Thoracic aorta (tissue), 2 donors: ENCODE data around the gene PHLDB2. TPM values are rescaled to one million over a fixed set of nuclear protein-coding genes. Genes with fewer than 3 reads are reported as not detected.

ENCODE experiments used
- ATAC-seq: fragments of 150-250 bp; one replicate; pipeline ENCODE4 v1.8.0; 2017; ENCODE audit warnings: low read depth; ENCODE audit not compliant: insufficient number of reproducible peaks, low FRiP score
- DNase-seq: peaks from one replicate; pipeline ENCODE4 v3.0.0-alpha.2; 2020; ENCODE audit warnings: low spot score
- H3K27ac ChIP-seq, 2 donors: fragments of 200-600 bp; sonication (generic); 1 replicate in 1 of 2; 2 replicates in 1 of 2; pipeline ENCODE4 v1.5.1; 2016; ENCODE audit warnings: mild to moderate bottlenecking in 2 of 2, moderate library complexity in 2 of 2
- H3K27me3 ChIP-seq: fragments of 200-600 bp; sonication (generic); replicated peaks from 2 replicates; pipeline ENCODE4 v1.6.0; 2016; ENCODE audit warnings: mild to moderate bottlenecking; ENCODE audit not compliant: insufficient read depth
- H3K36me3 ChIP-seq: fragments of 200-600 bp; sonication (generic); one replicate; pipeline ENCODE4 v1.5.1; 2016
- H3K4me1 ChIP-seq, 2 donors: fragments of 200-600 bp; sonication (generic); 1 replicate in 1 of 2; 2 replicates in 1 of 2; pipeline versions ENCODE4 v1.5.1 to v1.6.0; 2016; ENCODE audit warnings: low read depth in 2 of 2, mild to moderate bottlenecking in 1 of 2; ENCODE audit not compliant: control insufficient read depth in 1 of 2
- H3K4me3 ChIP-seq: fragments of 200-600 bp; sonication (generic); 2 replicates; pipeline ENCODE4 v1.5.1; 2016; ENCODE audit warnings: mild to moderate bottlenecking
- H3K9me3 ChIP-seq: fragments of 200-600 bp; sonication (generic); 2 replicates; pipeline ENCODE4 v1.5.1; 2016
- CTCF ChIP-seq: fragments of 200-600 bp; sonication (generic); IDR thresholded peaks from one replicate; pipeline ENCODE4 v1.5.1; 2019; ENCODE audit warnings: antibody characterized with exemption
- total RNA-seq, 2 donors: library from RNA; depleted of rRNA; stranded (reverse); fragments of >200 nt; gene quantifications; one replicate each; pipeline versions ENCODE4 v1.1.0 to v1.2.3, GENCODE V29; 2016

The PHLDB2 gene
- total RNA-seq, 2 donors from 2014 or later, result 99.0 to 140 TPM

GRCh38 chr3:111874177-111874820 lies 15.2 kb downstream of the PHLDB2 start:
- Histone ChIP-seq H3K27ac (no peak overlapping the region), H3K36me3 (no peaks in the 10 kb centered on the region), H3K9me3 (no peaks in the 10 kb centered on the region), H3K4me3 (no peak overlapping the region), H3K4me1 (peaks cover 22 to 61% of the 10 kb centered on the region in 2 donors), H3K27me3 (no peaks in the 10 kb centered on the region)
- no peak for TF ChIP-seq CTCF
- DNase-seq (no peak), ATAC-seq (no peak)

GRCh38 chr3:111881480-111881879 lies 22.4 kb downstream of the PHLDB2 start:
- no peak for TF ChIP-seq CTCF
- H3K4me3 ChIP-seq, result no peak overlapping the region
- peaks cover 8% of the 10 kb centered on the region for H3K36me3 ChIP-seq
- ATAC-seq (no peak), DNase-seq (no peak)
- H3K27ac ChIP-seq, result no peak overlapping the region
- H3K9me3 ChIP-seq, result no peaks in the 10 kb centered on the region
- peaks cover 10 to 29% of the 10 kb centered on the region in 2 donors for H3K4me1 ChIP-seq
- no peaks in the 10 kb centered on the region for H3K27me3 ChIP-seq

GRCh38 chr3:111882194-111882593 lies 23.1 kb downstream of the PHLDB2 start:
- H3K36me3 ChIP-seq, result peaks cover 8% of the 10 kb centered on the region
- peaks cover 10 to 34% of the 10 kb centered on the region in 2 donors for H3K4me1 ChIP-seq
- H3K27me3 ChIP-seq, result no peaks in the 10 kb centered on the region
- DNase-seq (no peak), ATAC-seq (no peak)
- H3K9me3 ChIP-seq, result no peaks in the 10 kb centered on the region
- H3K27ac ChIP-seq, result no peak overlapping the region
- H3K4me3 ChIP-seq, result no peak overlapping the region
- no peak for TF ChIP-seq CTCF

GRCh38 chr3:111882799-111883198 lies 23.7 kb downstream of the PHLDB2 start:
- H3K36me3 ChIP-seq, result peaks cover 8% of the 10 kb centered on the region
- no peak for DNase-seq
- no peak for TF ChIP-seq CTCF
- H3K4me3 ChIP-seq, result no peak overlapping the region
- H3K27me3 ChIP-seq, result no peaks in the 10 kb centered on the region
- H3K4me1 ChIP-seq, result peaks cover 10 to 40% of the 10 kb centered on the region in 2 donors
- ATAC-seq, result no peak
- no peak overlapping the region for H3K27ac ChIP-seq
- no peaks in the 10 kb centered on the region for H3K9me3 ChIP-seq

GRCh38 chr3:111884411-111885018 lies 25.4 kb downstream of the PHLDB2 start:
- no peak for DNase-seq
- peaks cover 8% of the 10 kb centered on the region for H3K36me3 ChIP-seq
- no peaks in the 10 kb centered on the region for H3K9me3 ChIP-seq
- TF ChIP-seq CTCF, result no peak
- H3K27me3 ChIP-seq, result no peaks in the 10 kb centered on the region
- H3K4me3 ChIP-seq, result no peak overlapping the region
- H3K4me1 ChIP-seq, result peaks cover 10 to 40% of the 10 kb centered on the region in 2 donors
- no peak overlapping the region for H3K27ac ChIP-seq
- ATAC-seq, result no peak
